ENCODE measurements around the gene CDC27. TPM values are rescaled to one million over a fixed set of nuclear protein-coding genes. Genes with fewer than 3 reads are reported as not detected.

Gene CDC27
- total RNA-seq, 1 donor from 2014 or later = 73.7 TPM

DNA sequence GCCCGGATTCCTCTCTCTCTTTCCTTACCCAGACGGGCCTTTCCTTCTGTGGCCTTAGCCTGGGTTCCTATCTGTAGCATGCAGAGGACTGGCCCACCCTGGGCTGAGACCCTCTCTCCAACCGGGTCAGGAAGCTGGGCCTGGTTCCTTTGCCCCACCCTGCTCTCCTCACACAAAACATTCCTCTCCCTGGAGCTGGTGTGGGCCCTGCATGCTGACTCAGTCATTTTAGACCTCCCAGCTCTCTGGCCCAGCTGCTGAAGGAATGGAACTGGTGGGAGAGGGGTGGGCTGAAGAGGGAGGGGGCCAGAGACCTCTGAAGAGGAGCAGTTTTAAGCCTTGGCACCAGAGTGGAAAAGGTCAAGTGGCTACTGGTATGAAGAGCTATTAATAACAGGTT, 21.0 kb upstream of the CDC27 start:
- no peaks in the 10 kb centered on the region for H3K36me3 ChIP-seq (ENCODE audit: control insufficient read depth, insufficient read depth, low read length)
- no peaks in the 10 kb centered on the region for H3K27me3 ChIP-seq (ENCODE audit: control insufficient read depth, insufficient read depth, low read length)
- FAIRE-seq (no peak), DNase-seq (ENCODE audit: low read depth) (no peak)
- TF ChIP-seq, protein P1, sequence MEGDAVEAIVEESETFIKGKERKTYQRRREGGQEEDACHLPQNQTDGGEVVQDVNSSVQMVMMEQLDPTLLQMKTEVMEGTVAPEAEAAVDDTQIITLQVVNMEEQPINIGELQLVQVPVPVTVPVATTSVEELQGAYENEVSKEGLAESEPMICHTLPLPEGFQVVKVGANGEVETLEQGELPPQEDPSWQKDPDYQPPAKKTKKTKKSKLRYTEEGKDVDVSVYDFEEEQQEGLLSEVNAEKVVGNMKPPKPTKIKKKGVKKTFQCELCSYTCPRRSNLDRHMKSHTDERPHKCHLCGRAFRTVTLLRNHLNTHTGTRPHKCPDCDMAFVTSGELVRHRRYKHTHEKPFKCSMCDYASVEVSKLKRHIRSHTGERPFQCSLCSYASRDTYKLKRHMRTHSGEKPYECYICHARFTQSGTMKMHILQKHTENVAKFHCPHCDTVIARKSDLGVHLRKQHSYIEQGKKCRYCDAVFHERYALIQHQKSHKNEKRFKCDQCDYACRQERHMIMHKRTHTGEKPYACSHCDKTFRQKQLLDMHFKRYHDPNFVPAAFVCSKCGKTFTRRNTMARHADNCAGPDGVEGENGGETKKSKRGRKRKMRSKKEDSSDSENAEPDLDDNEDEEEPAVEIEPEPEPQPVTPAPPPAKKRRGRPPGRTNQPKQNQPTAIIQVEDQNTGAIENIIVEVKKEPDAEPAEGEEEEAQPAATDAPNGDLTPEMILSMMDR (IDR thresholded peaks at IDR 0.05; ENCODE audit: insufficient read depth, low read length, severe bottlenecking) = no peak
- H3K4me3 ChIP-seq (ENCODE audit: low read depth, low read length) = no peak overlapping the region

DNA sequence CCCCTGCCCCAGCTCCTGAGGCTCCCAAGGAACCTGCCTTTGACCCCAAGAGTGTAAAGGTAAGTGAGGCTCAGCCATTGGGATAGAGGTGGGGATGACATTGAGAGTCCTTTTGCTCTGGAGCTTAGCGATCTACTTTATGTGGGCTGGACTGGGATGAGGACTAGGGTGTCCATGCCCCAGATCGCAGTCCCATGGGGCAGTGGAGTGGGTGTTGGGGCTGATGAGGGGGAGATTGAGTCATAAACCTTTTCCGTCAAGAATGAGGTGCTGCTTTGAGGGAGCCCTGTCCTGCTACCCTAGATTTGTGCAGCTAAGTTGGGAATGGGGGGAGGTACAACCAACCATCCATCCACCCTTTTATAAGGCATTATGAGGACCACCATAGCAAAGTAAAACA, 20.4 kb upstream of the CDC27 start:
- H3K4me3 ChIP-seq (ENCODE audit: low read depth, low read length) = no peak overlapping the region
- no peaks in the 10 kb centered on the region for H3K27me3 ChIP-seq (ENCODE audit: control insufficient read depth, insufficient read depth, low read length)
- FAIRE-seq = no peak
- TF ChIP-seq, protein P1 (IDR thresholded peaks at IDR 0.05; ENCODE audit: insufficient read depth, low read length, severe bottlenecking) = no peak
- no peak for DNase-seq (ENCODE audit: low read depth)
- H3K36me3 ChIP-seq (ENCODE audit: control insufficient read depth, insufficient read depth, low read length) = no peaks in the 10 kb centered on the region

DNA sequence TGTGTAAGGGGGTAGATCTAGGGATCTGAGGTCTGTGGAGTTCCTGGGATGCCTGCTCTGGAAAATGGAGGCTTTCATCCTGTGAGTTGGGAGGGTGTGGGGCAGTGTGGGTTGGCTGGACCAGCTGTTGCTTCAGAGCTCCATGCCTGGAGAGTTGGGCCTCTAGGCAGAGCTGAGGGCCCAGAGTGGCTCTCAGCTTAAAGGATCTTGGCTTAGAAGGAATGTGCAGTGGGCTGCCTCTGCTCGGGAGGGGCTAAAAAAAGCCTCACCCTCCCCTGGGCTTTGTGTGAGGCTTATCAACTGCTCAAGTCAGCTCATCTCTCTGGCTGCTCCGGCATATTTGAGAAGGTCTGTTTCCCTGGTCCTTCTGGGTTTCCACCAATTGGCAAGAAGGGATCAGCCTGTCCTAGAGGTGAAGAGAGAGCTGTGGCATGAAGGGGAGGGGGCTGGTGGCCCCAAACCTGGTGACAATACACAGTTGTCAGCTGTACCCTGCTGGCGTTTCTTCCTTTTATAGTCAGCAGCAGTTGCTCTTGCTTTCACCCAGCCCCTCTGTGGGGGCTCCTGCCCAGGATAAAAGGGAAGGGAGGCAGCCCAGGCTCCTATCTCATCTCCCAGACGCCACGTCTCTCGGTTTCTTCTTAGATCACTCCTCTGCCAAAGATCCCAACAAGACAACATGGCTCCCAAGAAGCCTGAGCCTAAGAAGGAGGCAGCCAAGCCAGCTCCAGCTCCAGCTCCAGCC, 19.8 kb upstream of the CDC27 start, which contains the start of gene MYL4:
MYL4 (plus strand) TSS at position 605 of the 745 bp plus-strand sequence; CDS start at position 680, 75 bp downstream.
- DNase-seq (ENCODE audit: low read depth) (no peak), FAIRE-seq (no peak)
- no peaks in the 10 kb centered on the region for H3K27me3 ChIP-seq (ENCODE audit: control insufficient read depth, insufficient read depth, low read length)
- TF ChIP-seq, protein P1 (IDR thresholded peaks at IDR 0.05; ENCODE audit: insufficient read depth, low read length, severe bottlenecking) = no peak
- H3K36me3 ChIP-seq (ENCODE audit: control insufficient read depth, insufficient read depth, low read length) = no peaks in the 10 kb centered on the region
- no peak within 1 kb of the TSS for H3K4me3 ChIP-seq (ENCODE audit: low read depth, low read length)

DNA sequence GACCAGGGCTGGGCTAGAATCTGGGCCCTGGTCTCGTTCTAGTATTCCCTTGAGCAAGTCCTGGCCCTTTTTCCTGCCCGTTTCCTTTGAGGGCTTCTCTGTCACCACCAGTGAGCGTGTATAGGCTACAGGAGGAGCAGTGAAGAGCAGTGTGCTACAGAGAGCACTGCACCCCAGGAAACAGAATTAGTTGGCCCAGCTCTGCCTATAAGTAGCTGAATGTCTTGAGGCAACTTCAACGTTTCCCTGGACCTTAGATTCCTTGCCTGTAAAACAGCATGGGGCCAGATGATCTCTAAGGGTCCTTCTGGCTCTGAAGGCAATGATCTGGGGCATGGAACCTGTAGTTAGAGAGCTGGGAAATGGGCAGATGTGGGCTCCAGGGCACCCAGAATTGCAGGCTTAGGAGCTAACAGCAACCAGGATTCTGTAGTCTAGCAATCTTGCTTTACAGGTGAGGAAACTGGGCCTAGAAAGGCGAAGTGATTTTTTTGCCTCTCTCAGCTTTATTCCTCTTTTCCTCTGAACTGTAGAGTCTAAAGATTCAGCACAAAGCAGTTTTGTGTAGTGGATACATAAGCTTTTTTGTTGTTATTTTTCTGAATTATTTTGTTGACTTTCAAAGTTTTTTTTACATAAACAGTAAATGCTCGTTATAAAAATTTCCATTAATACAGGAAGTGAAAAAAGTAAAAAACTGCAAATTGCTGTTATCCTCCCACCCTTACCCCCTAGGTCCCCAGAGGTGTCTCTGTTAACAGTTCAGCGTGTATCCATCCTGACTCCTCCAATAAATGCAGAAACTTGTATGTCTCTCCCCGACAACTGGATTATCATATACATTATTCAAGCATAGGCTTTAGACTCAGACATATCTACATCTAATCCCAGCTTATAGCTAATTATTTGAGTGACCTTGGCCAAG, 18.3 kb upstream of the CDC27 start:
- H3K4me3 ChIP-seq (ENCODE audit: low read depth, low read length) = no peak overlapping the region
- TF ChIP-seq, protein P1 (IDR thresholded peaks at IDR 0.05; ENCODE audit: insufficient read depth, low read length, severe bottlenecking) = no peak
- no peaks in the 10 kb centered on the region for H3K36me3 ChIP-seq (ENCODE audit: control insufficient read depth, insufficient read depth, low read length)
- no peak for FAIRE-seq
- H3K27me3 ChIP-seq (ENCODE audit: control insufficient read depth, insufficient read depth, low read length) = no peaks in the 10 kb centered on the region
- no peak for DNase-seq (ENCODE audit: low read depth)

DNA sequence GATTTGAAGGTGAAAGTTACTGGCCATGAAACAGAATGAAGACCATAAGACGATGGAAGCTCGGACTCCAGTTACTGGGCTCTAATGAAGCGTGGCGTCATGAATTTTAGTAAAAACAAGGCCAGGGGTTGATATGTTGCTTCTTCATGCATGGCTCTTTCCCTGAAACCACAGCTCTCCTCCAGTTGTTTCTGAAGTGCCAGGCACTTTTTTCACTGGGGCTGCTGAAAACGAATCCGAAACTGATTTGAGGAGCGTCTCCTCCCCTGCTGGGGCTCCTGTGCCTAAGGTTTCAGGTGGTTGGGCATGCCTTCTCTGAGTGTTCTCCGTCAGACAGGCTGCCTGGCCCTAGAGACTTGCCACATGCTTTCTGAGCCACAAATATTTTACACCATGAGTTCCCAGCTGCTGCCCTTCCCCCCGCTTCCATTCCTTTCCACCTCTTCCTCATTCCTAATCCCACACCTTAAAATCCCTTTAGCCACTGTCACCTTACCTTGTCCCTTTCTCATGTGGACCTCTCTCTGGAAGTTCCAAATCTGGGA, 16.4 kb upstream of the CDC27 start:
- H3K27me3 ChIP-seq (ENCODE audit: control insufficient read depth, insufficient read depth, low read length) = no peaks in the 10 kb centered on the region
- H3K36me3 ChIP-seq (ENCODE audit: control insufficient read depth, insufficient read depth, low read length) = no peaks in the 10 kb centered on the region
- DNase-seq (ENCODE audit: low read depth) = peak; percentile 64
- no peak for FAIRE-seq
- TF ChIP-seq, protein P1 (IDR thresholded peaks at IDR 0.05; ENCODE audit: insufficient read depth, low read length, severe bottlenecking) = no peak
- no peak overlapping the region for H3K4me3 ChIP-seq (ENCODE audit: low read depth, low read length)

All from bronchial epithelial cell (primary cell).